K562 (cell line): ENCODE data around the gene PFKP. TPM values are rescaled to one million over a fixed set of nuclear protein-coding genes. Genes with fewer than 3 reads are reported as not detected.

Experiments
- ATAC-seq: fragments of 200-7000 bp; cut with Tn5 transposase; 3 replicates; pipeline ENCODE4 v1.9.1; 2020; ENCODE audit warnings: moderate library complexity
- BruUV-seq: library from RNA; stranded (reverse); fragments of 400-500 nt; replicated peaks from 2 replicates; lab custom pipeline; 2021; lab: Mats Ljungman, UMichigan
- CTCF ChIA-PET: fragments of 300-600 bp; formaldehyde crosslinking; extraction: SDS; loops from one replicate; lab custom pipeline; 2021; ENCODE audit warnings: low intra/inter-chr PET ratio; lab: Yijun Ruan, JAX
- POLR2A ChIA-PET: fragments of 300-600, 350-650 bp; sonication (Branson Sonifier 250); formaldehyde crosslinking; extraction: SDS; loops from one replicate; lab custom pipeline; 2021; ENCODE audit warnings: antibody characterized with exemption, inconsistent platforms; lab: Yijun Ruan, JAX
- DNase-seq, 4 experiments: peaks; one replicate each; pipeline versions ENCODE4 v3.0.0 to v3.0.0-alpha.2; 2011 to 2018; ENCODE audit warnings: low spot score in 3 of 4, mixed read lengths in 3 of 4; ENCODE audit errors: extremely low read depth in 1 of 4
- FAIRE-seq: peaks from 2 replicates; lab custom pipeline; 2011; peaks lifted over from hg19 to GRCh38; lab: Jason Lieb, UNC
- H2AFZ ChIP-seq: 2 replicates; pipeline ENCODE4 v1.6.0; 2011; ENCODE audit warnings: low read depth, low read length, control low read depth, inconsistent platforms
- H3K27ac ChIP-seq: fragments of 200-600 bp; 3 replicates; pipeline ENCODE4 v1.8.0; 2011; ENCODE audit warnings: low read depth, mild to moderate bottlenecking, control low read depth, inconsistent platforms, low read length, moderate library complexity, mixed read lengths; ENCODE audit errors: extremely low read depth
- H3K27me3 ChIP-seq, 2 experiments: fragments of 300-600 bp in 1 of 2; 2 replicates in 1 of 2; 3 replicates in 1 of 2; pipeline versions ENCODE4 v1.6.0 to v1.8.0; 2011; ENCODE audit warnings: inconsistent platforms in 2 of 2, low read length in 2 of 2, mild to moderate bottlenecking in 1 of 2, mixed read lengths in 1 of 2, moderate library complexity in 1 of 2; ENCODE audit not compliant: control insufficient read depth in 2 of 2, insufficient read depth in 2 of 2
- H3K36me3 ChIP-seq: fragments of 300-600 bp; 3 replicates; pipeline ENCODE4 v1.8.0; 2011; ENCODE audit warnings: mild to moderate bottlenecking, low read length, inconsistent platforms; ENCODE audit not compliant: control insufficient read depth, insufficient read depth
- H3K4me1 ChIP-seq, 2 experiments: fragments of 200-600 bp in 1 of 2; replicated peaks in 1 of 2; 2 replicates in 1 of 2; 3 replicates in 1 of 2; pipeline versions ENCODE4 v1.5.1 to v1.8.0; 2011; ENCODE audit warnings: inconsistent platforms in 2 of 2, low read length in 2 of 2, mild to moderate bottlenecking in 1 of 2, mixed read lengths in 1 of 2, moderate library complexity in 1 of 2; ENCODE audit not compliant: control insufficient read depth in 2 of 2, insufficient read depth in 2 of 2
- H3K4me2 ChIP-seq: 2 replicates; pipeline ENCODE4 v1.6.1; 2011; ENCODE audit warnings: low read length, control low read depth, inconsistent platforms, mixed read lengths; ENCODE audit not compliant: insufficient read depth
- H3K4me3 ChIP-seq: fragments of 200-600 bp; sonication (generic), shearing (Covaris generic); 2 replicates; pipeline ENCODE4 v1.5.1; 2016; ENCODE audit warnings: control low read depth, inconsistent platforms
- H3K79me2 ChIP-seq: fragments of 200-600 bp; 3 replicates; pipeline ENCODE4 v1.8.0; 2011; ENCODE audit warnings: low read length, inconsistent platforms; ENCODE audit not compliant: control insufficient read depth, insufficient read depth
- H3K9ac ChIP-seq, 2 experiments: 2 replicates each; pipeline versions ENCODE4 v1.6.0 to v1.6.1; 2011; ENCODE audit warnings: low read depth in 2 of 2, low read length in 2 of 2, control low read depth in 1 of 2, inconsistent platforms in 1 of 2, mild to moderate bottlenecking in 1 of 2, mixed read lengths in 1 of 2; ENCODE audit not compliant: insufficient read depth in 1 of 2
- H3K9me1 ChIP-seq: one replicate; pipeline ENCODE4 v1.6.0; 2011; ENCODE audit warnings: inconsistent platforms, mild to moderate bottlenecking, low read length, moderate library complexity; ENCODE audit not compliant: control insufficient read depth, insufficient read depth
- H3K9me3 ChIP-seq: replicated peaks from 2 replicates; pipeline ENCODE4 v1.5.1; 2011; ENCODE audit warnings: low read depth, low read length, inconsistent platforms; ENCODE audit not compliant: control insufficient read depth, insufficient read depth
- H4K20me1 ChIP-seq: replicated peaks from 2 replicates; pipeline ENCODE4 v1.6.1; 2011; ENCODE audit warnings: low read length, inconsistent platforms, mixed read lengths; ENCODE audit not compliant: control insufficient read depth, insufficient read depth
- RUNX1 ChIP-seq: sonication (generic); IDR thresholded peaks from 2 replicates; pipeline ENCODE4 v1.6.1; 2016; ENCODE audit warnings: antibody characterized with exemption, low read depth
- WGBS: fragments of 100-300 bp; shearing (Covaris generic); methylation state at CpG from one replicate; pipeline ENCODE4 v1.1.6; 2016; ENCODE audit warnings: low coverage, mixed read lengths; ENCODE audit not compliant: insufficient coverage; ENCODE audit errors: missing lambda C conversion rate; 5-methylcytosine and 5-hydroxymethylcytosine counted together
- in situ Hi-C: fragments of 300-500 bp; cut with MboI; formaldehyde crosslinking; loops from 4 replicates; pipeline ENCODE4 v1.15.0; 2018; ENCODE audit warnings: inconsistent platforms, mixed read lengths
- intact Hi-C: fragments of 100-400 bp; cut with micrococcal nuclease; formaldehyde crosslinking; loops from 2 replicates; pipeline ENCODE4 v1.14.2; 2022
- polyA plus RNA-seq, 8 experiments: library from polyadenylated mRNA; depleted of rRNA in 4 of 8; stranded (reverse) in 5 of 8; unstranded in 3 of 8; fragments of >200 nt; fragmentation: Nextera tagmentation in 2 of 8; fragmentation: Illumina TruSeq in 1 of 8; extraction: Ambion mirVana in 2 of 8; extraction: Trizol in 1 of 8; gene quantifications; 2 replicates each; pipeline versions ENCODE4 v1.2.1 to v1.2.3, GENCODE V29; 2011 to 2014; ENCODE audit warnings: inconsistent platforms in 1 of 8, missing spikeins in 1 of 8
- total RNA-seq, 7 experiments: library from RNA; depleted of rRNA in 6 of 7; stranded (reverse); fragments of >200 nt in 6 of 7; fragmentation: Illumina TruSeq in 2 of 7; extraction: Trizol in 2 of 7; gene quantifications; 2 replicates each; pipeline versions ENCODE4 v1.2.1 to v1.2.3, GENCODE V29; 2011 to 2021; ENCODE audit warnings: low replicate concordance in 1 of 7
- TF ChIP-seq, protein P1 (sequence below): fragments of 450-650 bp; IDR thresholded peaks from 2 replicates; pipeline ENCODE4 v1.6.1; 2016; ENCODE audit warnings: mild to moderate bottlenecking, moderate library complexity

Gene PFKP
- total and polyA plus RNA-seq, 9 of the 15 experiments (the other 6 are each of a cell fraction or from before 2014, with no cell fraction given), result 23.5 to 116 (median 62.1) TPM

DNA sequence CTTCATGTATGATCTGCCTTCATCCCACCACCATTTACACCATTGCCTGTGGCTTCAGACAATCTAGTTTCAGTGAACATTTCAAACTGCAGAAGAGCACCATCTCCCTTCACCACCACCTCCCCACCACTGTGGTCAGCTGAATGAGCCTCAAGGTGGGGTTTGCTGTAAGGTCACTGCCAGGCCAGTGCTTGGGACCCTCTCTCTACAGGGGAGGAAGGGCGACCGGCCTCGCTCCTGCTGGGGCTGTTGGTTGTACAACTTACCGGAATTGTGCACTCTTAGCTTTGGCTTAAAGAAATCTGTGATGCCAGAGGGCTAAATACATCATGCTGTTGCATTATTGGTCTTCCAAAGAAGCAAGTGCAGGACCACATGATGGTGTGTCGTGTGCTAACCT is 26.6 kb downstream of the PFKP start:
- Histone ChIP-seq H3K9me3 (0 out of 2 replicates have a peak, but pooled peaks cover 3% of the 10 kb centered on the region), H3K27me3 (no peaks in the 10 kb centered on the region)
- TF ChIP-seq, protein P1, sequence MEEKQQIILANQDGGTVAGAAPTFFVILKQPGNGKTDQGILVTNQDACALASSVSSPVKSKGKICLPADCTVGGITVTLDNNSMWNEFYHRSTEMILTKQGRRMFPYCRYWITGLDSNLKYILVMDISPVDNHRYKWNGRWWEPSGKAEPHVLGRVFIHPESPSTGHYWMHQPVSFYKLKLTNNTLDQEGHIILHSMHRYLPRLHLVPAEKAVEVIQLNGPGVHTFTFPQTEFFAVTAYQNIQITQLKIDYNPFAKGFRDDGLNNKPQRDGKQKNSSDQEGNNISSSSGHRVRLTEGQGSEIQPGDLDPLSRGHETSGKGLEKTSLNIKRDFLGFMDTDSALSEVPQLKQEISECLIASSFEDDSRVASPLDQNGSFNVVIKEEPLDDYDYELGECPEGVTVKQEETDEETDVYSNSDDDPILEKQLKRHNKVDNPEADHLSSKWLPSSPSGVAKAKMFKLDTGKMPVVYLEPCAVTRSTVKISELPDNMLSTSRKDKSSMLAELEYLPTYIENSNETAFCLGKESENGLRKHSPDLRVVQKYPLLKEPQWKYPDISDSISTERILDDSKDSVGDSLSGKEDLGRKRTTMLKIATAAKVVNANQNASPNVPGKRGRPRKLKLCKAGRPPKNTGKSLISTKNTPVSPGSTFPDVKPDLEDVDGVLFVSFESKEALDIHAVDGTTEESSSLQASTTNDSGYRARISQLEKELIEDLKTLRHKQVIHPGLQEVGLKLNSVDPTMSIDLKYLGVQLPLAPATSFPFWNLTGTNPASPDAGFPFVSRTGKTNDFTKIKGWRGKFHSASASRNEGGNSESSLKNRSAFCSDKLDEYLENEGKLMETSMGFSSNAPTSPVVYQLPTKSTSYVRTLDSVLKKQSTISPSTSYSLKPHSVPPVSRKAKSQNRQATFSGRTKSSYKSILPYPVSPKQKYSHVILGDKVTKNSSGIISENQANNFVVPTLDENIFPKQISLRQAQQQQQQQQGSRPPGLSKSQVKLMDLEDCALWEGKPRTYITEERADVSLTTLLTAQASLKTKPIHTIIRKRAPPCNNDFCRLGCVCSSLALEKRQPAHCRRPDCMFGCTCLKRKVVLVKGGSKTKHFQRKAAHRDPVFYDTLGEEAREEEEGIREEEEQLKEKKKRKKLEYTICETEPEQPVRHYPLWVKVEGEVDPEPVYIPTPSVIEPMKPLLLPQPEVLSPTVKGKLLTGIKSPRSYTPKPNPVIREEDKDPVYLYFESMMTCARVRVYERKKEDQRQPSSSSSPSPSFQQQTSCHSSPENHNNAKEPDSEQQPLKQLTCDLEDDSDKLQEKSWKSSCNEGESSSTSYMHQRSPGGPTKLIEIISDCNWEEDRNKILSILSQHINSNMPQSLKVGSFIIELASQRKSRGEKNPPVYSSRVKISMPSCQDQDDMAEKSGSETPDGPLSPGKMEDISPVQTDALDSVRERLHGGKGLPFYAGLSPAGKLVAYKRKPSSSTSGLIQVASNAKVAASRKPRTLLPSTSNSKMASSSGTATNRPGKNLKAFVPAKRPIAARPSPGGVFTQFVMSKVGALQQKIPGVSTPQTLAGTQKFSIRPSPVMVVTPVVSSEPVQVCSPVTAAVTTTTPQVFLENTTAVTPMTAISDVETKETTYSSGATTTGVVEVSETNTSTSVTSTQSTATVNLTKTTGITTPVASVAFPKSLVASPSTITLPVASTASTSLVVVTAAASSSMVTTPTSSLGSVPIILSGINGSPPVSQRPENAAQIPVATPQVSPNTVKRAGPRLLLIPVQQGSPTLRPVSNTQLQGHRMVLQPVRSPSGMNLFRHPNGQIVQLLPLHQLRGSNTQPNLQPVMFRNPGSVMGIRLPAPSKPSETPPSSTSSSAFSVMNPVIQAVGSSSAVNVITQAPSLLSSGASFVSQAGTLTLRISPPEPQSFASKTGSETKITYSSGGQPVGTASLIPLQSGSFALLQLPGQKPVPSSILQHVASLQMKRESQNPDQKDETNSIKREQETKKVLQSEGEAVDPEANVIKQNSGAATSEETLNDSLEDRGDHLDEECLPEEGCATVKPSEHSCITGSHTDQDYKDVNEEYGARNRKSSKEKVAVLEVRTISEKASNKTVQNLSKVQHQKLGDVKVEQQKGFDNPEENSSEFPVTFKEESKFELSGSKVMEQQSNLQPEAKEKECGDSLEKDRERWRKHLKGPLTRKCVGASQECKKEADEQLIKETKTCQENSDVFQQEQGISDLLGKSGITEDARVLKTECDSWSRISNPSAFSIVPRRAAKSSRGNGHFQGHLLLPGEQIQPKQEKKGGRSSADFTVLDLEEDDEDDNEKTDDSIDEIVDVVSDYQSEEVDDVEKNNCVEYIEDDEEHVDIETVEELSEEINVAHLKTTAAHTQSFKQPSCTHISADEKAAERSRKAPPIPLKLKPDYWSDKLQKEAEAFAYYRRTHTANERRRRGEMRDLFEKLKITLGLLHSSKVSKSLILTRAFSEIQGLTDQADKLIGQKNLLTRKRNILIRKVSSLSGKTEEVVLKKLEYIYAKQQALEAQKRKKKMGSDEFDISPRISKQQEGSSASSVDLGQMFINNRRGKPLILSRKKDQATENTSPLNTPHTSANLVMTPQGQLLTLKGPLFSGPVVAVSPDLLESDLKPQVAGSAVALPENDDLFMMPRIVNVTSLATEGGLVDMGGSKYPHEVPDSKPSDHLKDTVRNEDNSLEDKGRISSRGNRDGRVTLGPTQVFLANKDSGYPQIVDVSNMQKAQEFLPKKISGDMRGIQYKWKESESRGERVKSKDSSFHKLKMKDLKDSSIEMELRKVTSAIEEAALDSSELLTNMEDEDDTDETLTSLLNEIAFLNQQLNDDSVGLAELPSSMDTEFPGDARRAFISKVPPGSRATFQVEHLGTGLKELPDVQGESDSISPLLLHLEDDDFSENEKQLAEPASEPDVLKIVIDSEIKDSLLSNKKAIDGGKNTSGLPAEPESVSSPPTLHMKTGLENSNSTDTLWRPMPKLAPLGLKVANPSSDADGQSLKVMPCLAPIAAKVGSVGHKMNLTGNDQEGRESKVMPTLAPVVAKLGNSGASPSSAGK, result no peak
- no peak for TF ChIP-seq RUNX1
- TF ChIP-seq, all 486 proteins: peak for 0
- POLR2A ChIA-PET, result interaction anchor here (0.6 to 1.8 kb wide), 3 partner anchors 10 to 16 kb away, joined by 3 to 10 read pairs (median 5); no protein-coding TSS in a partner anchor
- no peak overlapping the region for H3K4me3 ChIP-seq
- in situ Hi-C loops (no loop called here), intact Hi-C loops (loop anchor here (2.0 kb wide), 1 partner anchor 25 kb away; no protein-coding TSS in a partner anchor)
- CTCF ChIA-PET, result no interaction called here
- H2AFZ ChIP-seq, result no peak overlapping the region
- no peaks in the 10 kb centered on the region for H4K20me1 ChIP-seq
- H3K79me2 ChIP-seq, result peaks cover 86% of the 10 kb centered on the region
- 82% methylated on average over 5 of the region's 5 CpGs for WGBS
- FAIRE-seq (no peak), DNase-seq (no peak), ATAC-seq (no peak)
- peak overlapping the region; percentile 76 to 89; a peak in 2 of 4 replicates for H3K9ac ChIP-seq
- peaks cover 41 to 43% of the 10 kb centered on the region in 2 experiments for H3K4me1 ChIP-seq
- H3K9me1 ChIP-seq, result peaks cover 4% of the 10 kb centered on the region
- H3K36me3 ChIP-seq, result peaks cover 69% of the 10 kb centered on the region
- H3K27ac ChIP-seq, result peak overlapping the region; percentile 97
- peak overlapping the region; percentile 71 for H3K4me2 ChIP-seq
- no TSS peak for BruUV-seq
